ENCODE measurements around the gene DACH1.

DACH1 gene

DNA sequence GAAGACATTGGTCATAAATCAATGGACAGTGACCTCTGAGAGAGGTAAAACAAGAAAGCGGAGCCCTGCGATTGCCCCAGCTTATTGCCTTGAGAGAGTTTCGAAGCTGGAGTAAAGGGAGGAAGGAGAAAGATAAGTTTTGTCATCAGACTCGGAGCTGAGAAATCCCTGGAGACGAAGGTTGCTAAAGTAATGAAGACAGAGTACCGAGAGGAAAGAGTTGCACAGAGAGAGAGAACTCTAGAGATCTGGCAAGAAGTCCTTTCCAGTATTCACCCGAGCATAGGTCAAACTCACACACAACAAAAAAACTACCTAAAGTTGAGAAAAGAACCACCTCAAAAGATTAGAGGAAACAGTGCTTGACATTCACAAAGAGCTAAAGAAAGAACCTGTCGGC is 472.0 kb downstream of the DACH1 start:
- no peak for DNase-seq (ENCODE audit: low read depth in 2 of 2)

- DNase-seq (ENCODE audit: low read depth in 2 of 2): no peak
Observed at GRCh38 chr13:71394176-71394575, 472.8 kb downstream of the DACH1 start.

All from stimulated activated CD4-positive, alpha-beta T cell treated with anti-CD3 and anti-CD28 coated beads, Interleukin-15, amount 100 ng/mL, for 48 hours (primary cell).